ENCODE measurements around the gene PROCA1. TPM values are rescaled to one million over a fixed set of nuclear protein-coding genes. Genes with fewer than 3 reads are reported as not detected.
A peak's percentile ranks its signal among the peaks of the same experiment; 100 is the strongest.
"Not testable (repeated sequence)": the region's sequence is repeated elsewhere in the genome, so short reads cannot be mapped to it uniquely, and the experiment has no call there.

PROCA1 gene
- total and polyA plus RNA-seq, 8 donors = 1.9 to 8.3 (median 6.5) TPM

DNA sequence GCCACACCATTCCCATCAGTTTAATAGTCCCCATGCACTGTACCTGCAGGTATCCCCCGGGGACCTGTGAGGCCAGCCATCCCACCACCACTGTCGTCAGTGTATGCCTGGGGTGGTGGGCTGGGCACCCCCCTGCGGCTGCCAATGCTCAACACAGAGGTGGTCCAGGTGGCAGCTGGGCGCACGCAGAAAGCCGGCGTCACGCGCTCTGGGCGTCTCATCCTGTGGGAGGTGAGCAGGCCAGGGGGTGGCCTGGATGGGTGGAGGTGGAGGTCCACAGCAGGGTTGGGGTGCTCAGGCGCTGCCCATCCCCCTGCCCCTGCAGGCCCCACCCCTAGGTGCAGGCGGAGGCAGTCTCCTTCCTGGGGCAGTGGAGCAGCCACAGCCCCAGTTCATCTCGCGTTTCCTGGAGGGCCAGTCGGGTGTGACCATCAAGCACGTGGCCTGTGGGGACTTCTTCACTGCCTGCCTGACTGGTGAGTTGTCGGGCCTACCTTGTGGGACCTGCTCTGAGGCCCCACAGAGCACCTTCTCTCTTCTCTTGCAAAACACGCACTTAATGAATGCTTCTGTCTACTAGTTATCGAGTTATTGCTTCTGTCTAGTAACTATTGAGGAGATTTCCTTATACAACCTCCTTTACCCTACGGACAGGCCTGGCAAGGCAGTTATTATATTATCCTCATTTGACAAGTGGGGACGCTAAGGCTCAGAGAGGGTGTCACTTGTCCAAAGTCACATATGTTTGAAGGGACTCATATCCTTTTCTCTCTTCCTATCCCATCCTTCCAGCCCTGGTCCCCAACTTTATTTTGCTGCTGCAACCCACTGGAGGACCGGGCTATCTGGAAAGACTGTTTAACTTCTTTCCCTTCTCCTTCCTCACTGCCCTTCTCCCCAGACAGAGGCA lies 26.3 kb upstream of the PROCA1 start:
- no peak overlapping the region for H3K4me3 ChIP-seq
- no peak for ATAC-seq

DNA sequence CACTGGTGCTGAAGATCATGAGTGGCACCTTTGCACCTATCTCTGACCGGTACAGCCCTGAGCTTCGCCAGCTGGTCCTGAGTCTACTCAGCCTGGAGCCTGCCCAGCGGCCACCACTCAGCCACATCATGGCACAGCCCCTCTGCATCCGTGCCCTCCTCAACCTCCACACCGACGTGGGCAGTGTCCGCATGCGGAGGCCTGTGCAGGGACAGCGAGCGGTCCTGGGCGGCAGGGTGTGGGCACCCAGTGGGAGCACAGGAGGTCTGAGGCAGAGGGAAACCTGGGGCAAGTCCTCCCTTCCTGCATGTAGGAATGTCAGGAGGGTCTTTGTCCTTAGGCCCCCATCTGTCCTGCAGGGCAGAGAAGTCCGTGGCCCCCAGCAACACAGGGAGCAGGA lies 25.6 kb upstream of the PROCA1 start:
- H3K9me3 ChIP-seq = no peaks in the 10 kb centered on the region
- TF ChIP-seq, protein P1, sequence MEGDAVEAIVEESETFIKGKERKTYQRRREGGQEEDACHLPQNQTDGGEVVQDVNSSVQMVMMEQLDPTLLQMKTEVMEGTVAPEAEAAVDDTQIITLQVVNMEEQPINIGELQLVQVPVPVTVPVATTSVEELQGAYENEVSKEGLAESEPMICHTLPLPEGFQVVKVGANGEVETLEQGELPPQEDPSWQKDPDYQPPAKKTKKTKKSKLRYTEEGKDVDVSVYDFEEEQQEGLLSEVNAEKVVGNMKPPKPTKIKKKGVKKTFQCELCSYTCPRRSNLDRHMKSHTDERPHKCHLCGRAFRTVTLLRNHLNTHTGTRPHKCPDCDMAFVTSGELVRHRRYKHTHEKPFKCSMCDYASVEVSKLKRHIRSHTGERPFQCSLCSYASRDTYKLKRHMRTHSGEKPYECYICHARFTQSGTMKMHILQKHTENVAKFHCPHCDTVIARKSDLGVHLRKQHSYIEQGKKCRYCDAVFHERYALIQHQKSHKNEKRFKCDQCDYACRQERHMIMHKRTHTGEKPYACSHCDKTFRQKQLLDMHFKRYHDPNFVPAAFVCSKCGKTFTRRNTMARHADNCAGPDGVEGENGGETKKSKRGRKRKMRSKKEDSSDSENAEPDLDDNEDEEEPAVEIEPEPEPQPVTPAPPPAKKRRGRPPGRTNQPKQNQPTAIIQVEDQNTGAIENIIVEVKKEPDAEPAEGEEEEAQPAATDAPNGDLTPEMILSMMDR (IDR thresholded peaks at IDR 0.05) = no peak
- ATAC-seq (no peak), DNase-seq (no peak)
- no peak overlapping the region for H3K27ac ChIP-seq
- H3K36me3 ChIP-seq = peaks cover 0 to 4% of the 10 kb centered on the region in 2 donors
- peaks cover 0 to 10% of the 10 kb centered on the region in 2 donors for H3K4me1 ChIP-seq
- no peak overlapping the region for H3K4me3 ChIP-seq
- no peaks in the 10 kb centered on the region for H3K27me3 ChIP-seq
- intact Hi-C loops (cut with DNase I) = no loop called here

More for the DNA sequence above, 26.3 kb upstream of the PROCA1 start:
- DNase-seq = no peak
- H3K27me3 ChIP-seq = no peaks in the 10 kb centered on the region
- H3K4me1 ChIP-seq = peaks cover 0 to 16% of the 10 kb centered on the region in 2 donors
- TF ChIP-seq, protein P1 (IDR thresholded peaks at IDR 0.05) = no peak
- H3K9me3 ChIP-seq = no peaks in the 10 kb centered on the region
- intact Hi-C loops (cut with DNase I) = no loop called here
- peaks cover 0 to 4% of the 10 kb centered on the region in 2 donors for H3K36me3 ChIP-seq
- no peak overlapping the region for H3K27ac ChIP-seq

DNA sequence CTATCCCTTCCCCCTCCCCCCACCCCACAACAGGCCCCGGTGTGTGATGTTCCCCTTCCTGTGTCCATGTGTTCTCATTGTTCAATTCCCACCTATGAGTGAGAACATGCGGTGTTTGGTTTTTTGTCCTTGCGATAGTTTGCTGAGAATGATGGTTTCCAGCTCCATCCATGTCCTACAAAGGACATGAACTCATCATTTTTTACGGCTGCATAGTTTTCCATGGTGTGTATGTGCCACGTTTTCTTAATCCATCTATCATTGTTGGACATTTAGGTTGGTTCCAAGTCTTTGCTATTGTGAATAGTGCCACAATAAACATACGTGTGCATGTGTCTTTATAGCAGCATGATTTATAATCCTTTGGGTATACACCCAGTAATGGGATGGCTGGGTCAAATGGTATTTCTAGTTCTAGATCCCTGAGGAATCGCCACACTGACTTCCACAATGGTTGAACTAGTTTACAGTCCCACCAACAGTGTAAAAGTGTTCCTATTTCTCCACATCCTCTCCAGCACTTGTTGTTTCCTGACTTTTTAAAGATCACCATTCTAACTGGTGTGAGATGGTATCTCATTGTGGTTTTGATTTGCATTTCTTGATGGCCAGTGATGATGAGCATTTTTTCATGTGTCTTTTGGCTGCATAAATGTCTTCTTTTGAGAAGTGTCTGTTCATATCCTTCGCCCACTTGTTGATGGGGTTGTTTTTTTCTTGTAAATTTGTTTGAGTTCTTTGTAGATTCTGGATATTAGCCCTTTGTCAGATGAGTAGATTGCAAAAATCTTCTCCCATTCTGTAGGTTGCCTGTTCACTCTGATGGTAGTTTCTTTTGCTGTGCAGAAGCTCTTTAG lies 24.5 kb upstream of the PROCA1 start:
- H3K9me3 ChIP-seq; H3K36me3 ChIP-seq; DNase-seq; ATAC-seq; H3K27me3 ChIP-seq; H3K4me1 ChIP-seq; H3K27ac ChIP-seq; intact Hi-C loops (cut with DNase I); H3K4me3 ChIP-seq: not testable (repeated sequence)

DNA sequence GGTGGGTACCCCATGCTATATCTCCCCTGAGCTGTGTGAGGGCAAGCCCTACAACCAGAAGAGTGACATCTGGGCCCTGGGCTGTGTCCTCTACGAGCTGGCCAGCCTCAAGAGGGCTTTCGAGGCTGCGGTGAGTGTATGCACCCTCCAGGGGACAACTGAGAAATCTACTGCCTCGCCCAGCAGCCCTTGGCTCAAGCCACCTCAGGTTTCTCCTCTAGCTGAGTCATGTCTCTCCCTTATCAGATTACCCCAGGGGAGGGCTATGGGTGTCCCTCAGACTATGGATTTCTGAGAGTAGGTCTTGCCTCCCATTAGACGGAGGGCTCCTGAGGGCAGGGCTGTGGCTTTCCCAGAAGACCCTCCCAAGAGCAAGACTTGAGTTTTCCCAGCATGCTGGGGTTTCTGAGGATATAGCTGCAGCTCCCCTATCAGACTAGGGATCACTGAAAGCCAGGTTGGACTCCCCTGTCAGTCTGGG lies 23.6 kb upstream of the PROCA1 start:
- Histone ChIP-seq H3K9me3 (no peaks in the 10 kb centered on the region), H3K27ac (no peak overlapping the region), H3K36me3 (peaks cover 0 to 4% of the 10 kb centered on the region in 2 donors), H3K4me1 (no peaks in the 10 kb centered on the region), H3K4me3 (no peak overlapping the region), H3K27me3 (no peaks in the 10 kb centered on the region)
- DNase-seq (no peak), ATAC-seq (peak; percentile 67)
- TF ChIP-seq, protein P1 (IDR thresholded peaks at IDR 0.05) = no peak
- intact Hi-C loops (cut with DNase I) = no loop called here

DNA sequence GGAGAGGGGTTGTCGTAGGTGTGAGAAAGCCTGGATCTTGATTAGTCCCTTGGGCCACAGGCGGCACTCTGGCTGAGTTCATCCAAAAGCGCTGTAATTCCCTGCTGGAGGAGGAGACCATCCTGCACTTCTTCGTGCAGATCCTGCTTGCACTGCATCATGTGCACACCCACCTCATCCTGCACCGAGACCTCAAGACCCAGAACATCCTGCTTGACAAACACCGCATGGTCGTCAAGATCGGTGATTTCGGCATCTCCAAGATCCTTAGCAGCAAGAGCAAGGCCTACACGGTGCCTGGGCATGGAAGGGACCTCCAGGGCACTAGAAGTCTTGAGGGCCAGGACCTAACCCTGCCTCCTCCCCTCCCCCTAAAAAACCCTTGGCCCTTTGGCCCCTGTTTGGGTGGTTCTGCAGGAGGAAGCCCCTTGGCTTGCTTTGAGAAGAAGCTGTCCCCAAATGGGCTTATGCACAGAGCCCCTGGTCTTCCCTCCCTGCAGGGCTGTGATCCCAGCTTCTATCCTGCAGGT lies 23.1 kb upstream of the PROCA1 start:
- Histone ChIP-seq H3K36me3 (peaks cover 0 to 4% of the 10 kb centered on the region in 2 donors), H3K9me3 (no peaks in the 10 kb centered on the region), H3K4me3 (no peak overlapping the region), H3K4me1 (peaks cover 0 to 2% of the 10 kb centered on the region in 2 donors), H3K27me3 (no peaks in the 10 kb centered on the region), H3K27ac (no peak overlapping the region)
- DNase-seq = no peak
- intact Hi-C loops (cut with DNase I) = no loop called here
- TF ChIP-seq, protein P1 (IDR thresholded peaks at IDR 0.05) = no peak
- no peak for ATAC-seq
